HL-60/S4 treated with phorbol 12-myristate 13-acetate at 8.2 ng/mL for 4 days and 3 days (cell line): ENCODE results near the gene RBM5.
"Not testable (repeated sequence)": the region's sequence is repeated elsewhere in the genome, so short reads cannot be mapped to it uniquely, and the experiment has no call there.

Experiments
- in situ Hi-C: fragments of 300-500 bp; cut with MboI; formaldehyde crosslinking; loops from 2 replicates; pipeline ENCODE4 v1.15.0; 2022; ENCODE audit warnings: low sequenced_read_pairs

The RBM5 gene

GRCh38 chr3:50088725-50089608, at the start of gene RBM5:
Gene RBM5, plus strand, starts transcription at chr3:50088919. Its CDS starts 1,516 bp downstream, at chr3:50090435.
- in situ Hi-C loops = no loop called here

GRCh38 chr3:50044976-50045375, 43.7 kb upstream of the RBM5 start:
- in situ Hi-C loops = no loop called here

GRCh38 chr3:50047426-50047825, 41.3 kb upstream of the RBM5 start:
- in situ Hi-C loops = no loop called here

- in situ Hi-C loops = no loop called here
Measured at GRCh38 chr3:50050361-50050760, 38.4 kb upstream of the RBM5 start.

GRCh38 chr3:50057756-50058155, 31.0 kb upstream of the RBM5 start:
- in situ Hi-C loops = no loop called here

- in situ Hi-C loops = no loop called here
Measured at GRCh38 chr3:50068134-50068533, 20.6 kb upstream of the RBM5 start.

GRCh38 chr3:50078091-50078490, 10.6 kb upstream of the RBM5 start:
- in situ Hi-C loops = no loop called here

GRCh38 chr3:50078622-50079021, 10.1 kb upstream of the RBM5 start:
- in situ Hi-C loops = no loop called here

- in situ Hi-C loops = not testable (repeated sequence)
Measured at GRCh38 chr3:50084951-50085350, 3.8 kb upstream of the RBM5 start.

GRCh38 chr3:50089609-50089945, 858 bp downstream of the RBM5 start:
- in situ Hi-C loops = no loop called here

- in situ Hi-C loops = no loop called here
Measured at GRCh38 chr3:50090984-50091383, 2.3 kb downstream of the RBM5 start.

GRCh38 chr3:50095352-50095998, 6.8 kb downstream of the RBM5 start:
- in situ Hi-C loops = no loop called here

- in situ Hi-C loops = no loop called here
Measured at GRCh38 chr3:50100386-50100785, 11.7 kb downstream of the RBM5 start.

- in situ Hi-C loops = no loop called here
Measured at GRCh38 chr3:50100956-50101845, 12.5 kb downstream of the RBM5 start.

GRCh38 chr3:50102558-50102957, 13.8 kb downstream of the RBM5 start:
- in situ Hi-C loops = no loop called here

GRCh38 chr3:50111757-50112156, 23.0 kb downstream of the RBM5 start:
- in situ Hi-C loops = no loop called here

GRCh38 chr3:50112462-50112861, 23.7 kb downstream of the RBM5 start:
- in situ Hi-C loops = no loop called here

- in situ Hi-C loops = no loop called here
Measured at GRCh38 chr3:50117120-50117519, 28.4 kb downstream of the RBM5 start.

GRCh38 chr3:50118237-50118636, 29.5 kb downstream of the RBM5 start:
- in situ Hi-C loops = no loop called here

GRCh38 chr3:50119786-50120185, 31.1 kb downstream of the RBM5 start:
- in situ Hi-C loops = no loop called here

- in situ Hi-C loops = no loop called here
Measured at GRCh38 chr3:50120364-50121071, 31.8 kb downstream of the RBM5 start.
